ENCODE results near the gene PASD1.

- no peak for TF ChIP-seq POLR2AphosphoS5 (IDR thresholded peaks at IDR 0.05)
- TF ChIP-seq CTCF (IDR thresholded peaks at IDR 0.05), result no peak
- TF ChIP-seq POLR2A (IDR thresholded peaks at IDR 0.05), result no peak
These were observed 161.8 kb downstream of the PASD1 start for GRCh38 chrX:151725338-151725614.
